H1 (cell line): ENCODE results near the gene RGMB.

Experiments used
- EP300 ChIP-seq, 2 experiments: IDR thresholded peaks; 1 replicate in 1 of 2; 2 replicates in 1 of 2; pipeline ENCODE4 v1.6.1; 2011 to 2012; ENCODE audit warnings: low read depth in 2 of 2, low read length in 2 of 2, mild to moderate bottlenecking in 2 of 2, borderline replicate concordance in 1 of 2, inconsistent platforms in 1 of 2, moderate library complexity in 1 of 2
- EZH2 ChIP-seq: fragments of 200-600 bp; sonication (generic); IDR thresholded peaks from 2 replicates; pipeline ENCODE4 v1.7.1; 2012; ENCODE audit warnings: low read depth, mild to moderate bottlenecking, moderate library complexity, low read length, inconsistent platforms; ENCODE audit not compliant: severe bottlenecking
- GABPA ChIP-seq: IDR thresholded peaks from 2 replicates; pipeline ENCODE4 v1.6.1; 2011; ENCODE audit warnings: mild to moderate bottlenecking, low read length, moderate library complexity, borderline replicate concordance; ENCODE audit not compliant: insufficient read depth
- JUND ChIP-seq: IDR thresholded peaks from 2 replicates; pipeline ENCODE4 v1.6.1; 2011; ENCODE audit warnings: mild to moderate bottlenecking, improper control_type of control experiment, low read length
- MAX ChIP-seq: IDR thresholded peaks from 2 replicates; pipeline ENCODE4 v1.6.1; 2012; ENCODE audit warnings: inconsistent platforms
- NRF1 ChIP-seq: IDR thresholded peaks from 2 replicates; pipeline ENCODE4 v1.6.1; 2011; ENCODE audit warnings: mild to moderate bottlenecking, low read depth, low read length, improper control_type of control experiment
- PHF8 ChIP-seq: fragments of 200-600 bp; sonication (generic); conservative IDR thresholded peaks from 2 replicates; pipeline ENCODE4 v1.7.1; 2012; ENCODE audit warnings: low read depth, mild to moderate bottlenecking, inconsistent platforms, low read length, moderate library complexity
- POLR2A ChIP-seq, 2 experiments: IDR thresholded peaks; 1 replicate in 1 of 2; 2 replicates in 1 of 2; pipeline ENCODE4 v1.6.1; 2011; ENCODE audit warnings: low read depth in 2 of 2, low read length in 2 of 2, mild to moderate bottlenecking in 2 of 2; ENCODE audit errors: control extremely low read depth in 1 of 2
- POLR2AphosphoS5 ChIP-seq: IDR thresholded peaks from 2 replicates; pipeline ENCODE4 v1.6.1; 2011; ENCODE audit warnings: low read depth, low read length
- SIX5 ChIP-seq: IDR thresholded peaks from 2 replicates; pipeline ENCODE4 v1.6.1; 2011; ENCODE audit warnings: mild to moderate bottlenecking, low read depth, low read length
- SUZ12 ChIP-seq: fragments of 200-600 bp; sonication (generic); IDR thresholded peaks from 2 replicates; pipeline ENCODE4 v1.6.1; 2012; ENCODE audit warnings: mild to moderate bottlenecking, inconsistent platforms, low read length, moderate library complexity, mixed read lengths
- TAF1 ChIP-seq: IDR thresholded peaks from 2 replicates; pipeline ENCODE4 v1.6.1; 2011; ENCODE audit warnings: mild to moderate bottlenecking, low read depth, low read length
- TF ChIP-seq, protein P1 (sequence below), 3 experiments: IDR thresholded peaks; 1 replicate in 2 of 3; 2 replicates in 1 of 3; pipeline versions ENCODE4 v1.5.1 to v1.6.1; 2011; ENCODE audit warnings: low read length in 3 of 3, mild to moderate bottlenecking in 3 of 3, inconsistent platforms in 2 of 3, low read depth in 1 of 3, moderate library complexity in 1 of 3; ENCODE audit not compliant: insufficient read depth in 1 of 3; ENCODE audit errors: control extremely low read depth in 1 of 3

DNA sequence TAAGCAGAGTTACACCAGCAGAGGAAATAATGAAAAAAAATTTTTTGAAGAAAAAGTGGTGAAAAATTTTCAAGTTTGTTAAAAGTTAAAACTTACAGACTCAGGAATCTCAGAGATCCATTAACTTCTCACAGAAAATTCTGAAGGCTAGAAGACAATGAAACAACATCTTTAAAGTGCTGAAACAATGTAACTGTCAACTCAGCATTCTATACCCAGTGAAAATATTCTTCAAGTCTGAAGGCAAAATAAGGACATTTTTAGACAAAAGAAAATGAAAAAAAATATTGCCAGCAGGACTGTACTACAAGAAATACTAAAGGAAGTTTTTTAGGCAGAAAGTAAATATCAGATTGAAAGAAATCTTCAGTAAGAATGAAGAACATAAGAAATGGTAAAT is 36.7 kb upstream of the RGMB start:
- TF ChIP-seq MAX: no peak
- no peak for TF ChIP-seq GABPA
- no peak for TF ChIP-seq EZH2
- no peak for TF ChIP-seq POLR2A (IDR thresholded peaks at IDR 0.05; ENCODE audit: control extremely low read depth in 1 of 2, low read depth in 2 of 2, low read length in 2 of 2)
- TF ChIP-seq SIX5: no peak
- TF ChIP-seq, protein P1, sequence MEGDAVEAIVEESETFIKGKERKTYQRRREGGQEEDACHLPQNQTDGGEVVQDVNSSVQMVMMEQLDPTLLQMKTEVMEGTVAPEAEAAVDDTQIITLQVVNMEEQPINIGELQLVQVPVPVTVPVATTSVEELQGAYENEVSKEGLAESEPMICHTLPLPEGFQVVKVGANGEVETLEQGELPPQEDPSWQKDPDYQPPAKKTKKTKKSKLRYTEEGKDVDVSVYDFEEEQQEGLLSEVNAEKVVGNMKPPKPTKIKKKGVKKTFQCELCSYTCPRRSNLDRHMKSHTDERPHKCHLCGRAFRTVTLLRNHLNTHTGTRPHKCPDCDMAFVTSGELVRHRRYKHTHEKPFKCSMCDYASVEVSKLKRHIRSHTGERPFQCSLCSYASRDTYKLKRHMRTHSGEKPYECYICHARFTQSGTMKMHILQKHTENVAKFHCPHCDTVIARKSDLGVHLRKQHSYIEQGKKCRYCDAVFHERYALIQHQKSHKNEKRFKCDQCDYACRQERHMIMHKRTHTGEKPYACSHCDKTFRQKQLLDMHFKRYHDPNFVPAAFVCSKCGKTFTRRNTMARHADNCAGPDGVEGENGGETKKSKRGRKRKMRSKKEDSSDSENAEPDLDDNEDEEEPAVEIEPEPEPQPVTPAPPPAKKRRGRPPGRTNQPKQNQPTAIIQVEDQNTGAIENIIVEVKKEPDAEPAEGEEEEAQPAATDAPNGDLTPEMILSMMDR (IDR thresholded peaks at IDR 0.05; ENCODE audit: control extremely low read depth in 1 of 3, insufficient read depth in 1 of 3, low read depth in 1 of 3, low read length in 3 of 3): no peak
- TF ChIP-seq POLR2AphosphoS5: no peak
- TF ChIP-seq PHF8: no peak
- no peak for TF ChIP-seq JUND
- TF ChIP-seq TAF1: no peak
- TF ChIP-seq EP300 (IDR thresholded peaks at IDR 0.05; ENCODE audit: borderline replicate concordance in 1 of 2, low read depth in 2 of 2, low read length in 2 of 2): no peak
- TF ChIP-seq SUZ12: no peak
- no peak for TF ChIP-seq NRF1
